Muscle layer of colon (tissue), 2 donors: ENCODE data around the gene TRIML1.

Source experiments
- H3K27ac ChIP-seq: one replicate; pipeline ENCODE4 v1.7.0; 2013; ENCODE audit warnings: low read depth, mild to moderate bottlenecking, low read length, moderate library complexity
- H3K27me3 ChIP-seq, 2 donors: one replicate each; pipeline ENCODE4 v1.7.0; 2013; ENCODE audit warnings: low read length in 2 of 2, mild to moderate bottlenecking in 2 of 2; ENCODE audit not compliant: insufficient read depth in 2 of 2, control insufficient read depth in 1 of 2
- H3K36me3 ChIP-seq: one replicate; pipeline ENCODE4 v1.7.0; 2013; ENCODE audit warnings: mild to moderate bottlenecking, low read length; ENCODE audit not compliant: insufficient read depth
- H3K4me1 ChIP-seq: one replicate; pipeline ENCODE4 v1.7.0; 2013; ENCODE audit warnings: mild to moderate bottlenecking, low read length; ENCODE audit not compliant: insufficient read depth
- H3K4me3 ChIP-seq, 2 donors: one replicate each; pipeline ENCODE4 v1.7.0; 2013; ENCODE audit warnings: low read length in 2 of 2, low read depth in 1 of 2, mild to moderate bottlenecking in 1 of 2, moderate library complexity in 1 of 2
- H3K9ac ChIP-seq: one replicate; pipeline ENCODE4 v1.7.0; 2013; ENCODE audit warnings: low read length
- H3K9me3 ChIP-seq: one replicate; pipeline ENCODE4 v1.7.0; 2013; ENCODE audit warnings: mild to moderate bottlenecking, low read length
- donor health status: abdominal sarcoma.
- donor health status: Adenocarcinoma of cecum.

Gene TRIML1

GRCh38 chr4:188194421-188194820, 55.2 kb downstream of the TRIML1 start:
- Histone ChIP-seq H3K9ac (no peak overlapping the region), H3K36me3 (no peaks in the 10 kb centered on the region), H3K9me3 (no peaks in the 10 kb centered on the region), H3K4me1 (no peaks in the 10 kb centered on the region), H3K4me3 (no peak overlapping the region), H3K27me3 (no peaks in the 10 kb centered on the region), H3K27ac (no peak overlapping the region)

GRCh38 chr4:188195389-188195985, 56.2 kb downstream of the TRIML1 start:
- Histone ChIP-seq H3K4me1 (no peaks in the 10 kb centered on the region), H3K36me3 (no peaks in the 10 kb centered on the region), H3K9ac (no peak overlapping the region), H3K4me3 (no peak overlapping the region), H3K9me3 (no peaks in the 10 kb centered on the region), H3K27ac (no peak overlapping the region), H3K27me3 (no peaks in the 10 kb centered on the region)

- no peaks in the 10 kb centered on the region for H3K9me3 ChIP-seq
- H3K4me1 ChIP-seq: no peaks in the 10 kb centered on the region
- no peak overlapping the region for H3K9ac ChIP-seq
- H3K4me3 ChIP-seq: no peak overlapping the region
- no peaks in the 10 kb centered on the region for H3K27me3 ChIP-seq
- H3K27ac ChIP-seq: no peak overlapping the region
- no peaks in the 10 kb centered on the region for H3K36me3 ChIP-seq
These were observed 57.0 kb downstream of the TRIML1 start for GRCh38 chr4:188196134-188196735.
